Non-pigmented ciliary epithelial cell (primary cell): ENCODE results near the gene S100A11.

ENCODE experiments used
- DNase-seq: peaks from one replicate; pipeline ENCODE4 v3.0.0-alpha.2; 2010; ENCODE audit warnings: low read depth

The S100A11 gene

GRCh38 chr1:152001631-152002584, 34.9 kb downstream of the S100A11 start:
- peak; percentile 97 for DNase-seq

GRCh38 chr1:152000964-152001630, 35.7 kb downstream of the S100A11 start:
- DNase-seq, result no peak

GRCh38 chr1:151998611-151999362, 38.0 kb downstream of the S100A11 start:
- DNase-seq, result no peak

DNA sequence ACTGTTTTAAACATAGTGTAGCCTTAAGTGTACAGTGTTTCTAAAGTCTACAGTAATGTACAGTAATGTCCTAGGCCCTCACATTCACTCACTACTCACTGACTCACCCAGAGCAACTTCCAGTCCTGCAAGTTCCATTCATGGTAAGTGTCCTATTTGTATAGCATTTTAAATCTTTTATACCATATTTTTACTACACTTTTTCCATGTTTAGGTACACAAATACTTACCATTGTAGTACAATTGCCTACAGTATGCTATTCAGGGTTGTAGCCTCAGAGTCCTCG, 39.6 kb downstream of the S100A11 start:
- no peak for DNase-seq

DNA sequence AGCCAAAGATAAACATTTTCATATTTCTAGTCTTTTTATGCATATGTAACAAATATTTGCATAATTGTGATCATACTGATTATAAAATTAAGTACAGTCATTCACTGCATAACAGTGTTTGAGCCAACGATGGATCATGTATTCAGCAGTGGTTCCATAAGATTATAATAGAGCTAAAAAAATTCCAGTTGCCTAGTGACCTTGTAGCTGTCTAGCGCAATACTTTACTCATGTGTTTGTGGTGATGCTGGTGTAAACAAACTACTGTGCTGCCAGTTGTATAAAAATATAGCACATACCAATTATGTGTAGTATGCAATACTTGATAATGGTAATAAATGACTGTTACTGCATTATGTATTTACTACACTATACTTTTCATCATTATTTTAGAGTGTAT, 41.0 kb downstream of the S100A11 start:
- DNase-seq, result no peak

GRCh38 chr1:151994956-151995355, 41.8 kb downstream of the S100A11 start:
- peak; percentile 38 for DNase-seq

- DNase-seq, result no peak
Observed at GRCh38 chr1:151993734-151994496, 42.9 kb downstream of the S100A11 start, which contains the start of gene S100A10. TSS of gene S100A10 (minus strand) at chr1:151993859. CDS start at chr1:151986230, 7,629 bp downstream.

DNA sequence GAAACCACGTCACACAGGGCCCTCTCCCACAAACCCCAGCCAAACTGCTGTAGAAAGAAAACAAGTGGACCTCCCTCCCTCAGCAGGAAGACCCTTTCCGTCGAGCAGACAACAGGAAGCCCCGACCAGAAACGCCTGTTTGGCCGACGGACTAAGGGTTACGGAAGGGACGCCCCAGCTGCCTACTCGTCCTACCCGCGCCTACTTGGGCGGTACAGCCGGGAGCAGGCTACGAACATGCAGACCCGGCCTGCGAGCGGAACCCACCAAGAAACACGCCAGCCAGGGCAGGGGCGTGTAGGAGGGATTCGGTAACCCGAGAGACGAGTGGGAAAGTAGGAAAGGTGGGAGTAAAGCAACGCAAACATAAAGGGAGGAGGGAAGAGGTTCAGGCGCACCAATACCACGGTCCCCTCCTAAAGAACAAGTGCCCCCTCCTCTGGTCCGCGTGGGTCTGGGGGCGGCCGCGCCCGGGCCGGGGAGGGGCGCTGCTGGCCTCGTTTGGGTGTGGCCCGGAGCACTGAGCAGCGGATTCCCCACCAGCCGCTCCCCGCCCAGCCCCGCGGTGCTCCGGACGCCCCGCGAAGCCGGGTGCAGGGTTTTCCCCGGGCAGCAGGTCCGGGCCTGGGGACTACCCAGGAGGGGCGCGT, 43.6 kb downstream of the S100A11 start:
- DNase-seq, result no peak

- DNase-seq, result peak; percentile 69
Observed at GRCh38 chr1:151992303-151993083, 44.3 kb downstream of the S100A11 start.

- DNase-seq, result no peak
Observed at GRCh38 chr1:151991663-151992302, 45.0 kb downstream of the S100A11 start.

- peak; percentile 45 for DNase-seq
Observed at GRCh38 chr1:151990856-151991198, 46.0 kb downstream of the S100A11 start.

DNA sequence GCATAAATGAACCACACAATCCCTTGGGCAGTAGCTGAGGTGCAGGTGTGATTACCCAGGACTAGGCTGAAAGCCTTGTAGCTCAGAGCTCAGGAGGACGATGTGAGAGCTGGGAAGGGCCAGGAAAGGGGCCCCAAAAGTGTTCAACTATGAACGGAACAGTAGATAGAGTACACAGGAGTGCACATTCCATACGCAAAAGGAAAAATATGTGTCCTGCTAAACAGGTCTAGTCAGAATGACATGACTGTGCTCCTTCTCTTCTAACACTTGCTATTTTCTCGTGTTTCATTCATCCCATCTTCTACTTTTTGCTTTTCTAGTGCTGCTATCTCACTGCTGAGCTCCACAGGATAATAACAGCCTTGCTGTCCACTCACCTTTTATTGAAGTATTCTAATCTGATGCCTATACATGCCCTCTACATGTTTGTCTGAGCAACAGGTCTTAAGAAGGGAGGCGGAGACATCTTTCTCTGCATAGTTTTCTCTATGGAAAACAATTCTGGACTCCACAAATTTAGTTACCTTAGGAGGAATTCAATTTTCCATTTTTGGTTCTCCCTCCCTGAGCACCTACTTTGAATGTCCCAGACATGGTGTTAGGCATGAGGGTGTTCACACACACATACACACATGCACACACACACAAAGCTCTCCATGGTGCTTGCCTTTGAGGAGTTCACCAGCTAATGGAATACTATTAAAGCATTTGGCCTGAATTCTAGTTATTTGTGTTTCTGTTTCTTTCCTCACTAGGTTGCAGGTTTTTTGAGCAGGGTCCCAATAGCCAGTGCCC, 46.5 kb downstream of the S100A11 start:
- no peak for DNase-seq

DNA sequence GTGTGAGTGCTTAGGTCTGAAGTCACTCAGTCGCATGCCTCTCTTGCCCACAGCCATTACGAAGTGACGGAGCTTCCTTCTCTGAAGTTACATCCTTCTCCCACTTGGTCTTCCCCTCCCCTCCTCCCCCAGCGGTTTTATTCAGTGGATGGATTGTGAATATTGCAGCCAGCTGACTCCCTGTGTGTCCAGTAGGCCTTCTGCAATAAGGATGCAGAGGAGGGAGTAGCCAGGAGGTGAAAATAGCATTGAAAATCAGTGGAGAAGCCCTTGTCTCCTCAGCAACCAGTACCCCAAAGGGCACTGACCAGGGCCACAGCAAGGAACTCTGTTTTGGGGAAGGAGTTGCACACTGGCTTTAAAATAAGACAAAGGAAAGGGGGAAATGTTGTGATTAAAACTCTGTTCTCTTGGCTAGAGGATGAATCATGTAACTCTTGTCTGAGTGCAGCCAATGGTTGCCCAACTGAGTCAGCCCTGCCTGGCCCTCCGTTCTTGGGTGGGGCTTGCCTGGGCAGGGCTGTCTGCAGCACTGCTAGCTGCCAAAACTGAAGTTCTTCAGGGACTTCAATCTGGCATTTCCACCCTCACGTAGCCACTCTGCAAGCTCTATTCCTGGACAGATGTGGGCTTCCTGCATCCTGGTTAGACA, 47.5 kb downstream of the S100A11 start:
- DNase-seq, result peak; percentile 50

DNA sequence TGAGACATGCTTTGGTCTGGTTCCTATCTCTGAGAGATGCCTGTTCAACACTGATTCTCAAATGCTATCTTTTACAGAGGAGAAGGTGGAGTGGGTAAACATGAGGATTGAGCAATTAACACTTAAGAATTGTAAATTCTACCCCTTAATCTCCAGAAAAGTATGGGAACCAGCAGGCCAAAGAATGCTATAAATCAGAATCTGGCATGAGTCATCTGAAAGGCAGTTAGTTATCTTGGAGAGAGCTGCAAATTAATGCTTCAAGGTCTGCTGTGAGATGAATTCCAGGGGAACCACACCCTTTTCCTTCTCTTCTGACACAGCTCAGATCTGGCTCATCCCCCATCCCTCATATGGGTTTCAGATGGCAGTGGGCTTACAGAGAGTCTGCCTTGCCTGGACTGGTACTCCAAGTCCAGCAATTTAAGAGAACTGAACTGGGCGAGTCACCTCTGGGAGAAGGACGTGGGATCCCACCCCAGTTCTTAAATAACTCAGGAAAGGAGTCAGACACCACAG, 48.3 kb downstream of the S100A11 start:
- DNase-seq, result peak; percentile 71

DNA sequence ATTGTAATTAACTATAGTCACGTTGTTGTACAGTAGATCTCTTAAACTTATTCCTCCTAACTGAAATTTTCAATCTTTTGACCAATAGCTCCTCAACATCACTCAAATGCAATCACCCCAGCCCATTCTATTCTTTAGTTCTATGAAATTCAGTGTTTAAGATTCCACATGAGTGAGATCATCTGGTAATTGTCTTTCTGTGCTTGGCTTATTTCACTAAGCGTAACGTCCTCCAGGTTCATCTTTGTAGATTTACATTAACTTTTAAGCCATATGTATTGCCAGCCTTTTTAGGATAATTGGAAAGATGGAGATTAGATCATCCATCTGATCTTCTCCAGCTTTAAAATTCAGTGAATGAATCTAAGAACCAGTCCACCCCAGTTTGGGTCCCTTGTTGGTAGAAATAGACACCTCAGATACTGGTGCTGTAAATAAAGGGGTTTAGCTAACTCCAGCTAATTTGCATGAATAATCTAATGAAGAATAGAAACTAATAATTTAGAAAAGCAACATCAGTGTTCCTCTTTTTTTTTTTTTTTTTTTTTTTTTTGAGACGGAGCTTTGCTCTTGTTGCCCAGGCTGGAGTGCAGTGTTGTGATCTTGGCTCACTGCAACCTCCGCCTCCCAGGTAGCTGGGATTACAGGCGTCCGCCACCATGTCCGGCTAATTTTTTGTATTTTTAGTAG, 50.2 kb downstream of the S100A11 start:
- no peak for DNase-seq

GRCh38 chr1:151985768-151986167, 51.0 kb downstream of the S100A11 start:
- DNase-seq, result no peak

DNA sequence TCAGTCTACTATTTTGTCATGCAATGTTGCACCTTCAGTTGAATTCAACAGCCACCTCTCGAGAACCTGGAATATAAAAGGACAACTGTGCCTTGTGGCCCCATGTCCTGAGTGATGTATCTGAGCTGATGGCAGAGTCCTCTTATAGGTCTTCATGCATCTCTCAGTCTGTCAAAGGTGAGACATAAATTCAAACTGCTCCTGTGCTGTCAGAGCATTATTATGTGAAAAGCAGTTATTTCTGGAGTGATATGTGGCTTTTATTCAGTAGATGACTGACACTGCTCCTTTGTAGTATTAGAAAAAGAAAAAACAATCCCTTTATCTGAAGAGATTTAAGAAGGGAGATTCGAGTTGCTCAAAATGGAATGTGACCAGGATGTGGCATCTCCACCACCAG, 51.5 kb downstream of the S100A11 start:
- no peak for DNase-seq
